T-helper 22 cell (primary cell): ENCODE data around the gene CACNB2.
"Not testable (repeated sequence)": the region's sequence is repeated elsewhere in the genome, so short reads cannot be mapped to it uniquely, and the experiment has no call there.

ENCODE experiments used
- DNase-seq: peaks from one replicate; pipeline ENCODE4 v3.0.0-alpha.2; 2020; ENCODE audit warnings: low read depth

CACNB2 gene

GRCh38 chr10:18401416-18402195, 261.4 kb downstream of the CACNB2 start:
- DNase-seq = no peak

- DNase-seq = no peak
Observed at GRCh38 chr10:18402853-18403252, 262.6 kb downstream of the CACNB2 start.

- DNase-seq = no peak
Observed at GRCh38 chr10:18404530-18404929, 264.3 kb downstream of the CACNB2 start.

GRCh38 chr10:18406136-18406535, 265.9 kb downstream of the CACNB2 start:
- DNase-seq = no peak

GRCh38 chr10:18409599-18410397, 269.6 kb downstream of the CACNB2 start:
- no peak for DNase-seq

- DNase-seq = no peak
Observed at GRCh38 chr10:18414061-18414460, 273.8 kb downstream of the CACNB2 start.

GRCh38 chr10:18417950-18418527, 277.8 kb downstream of the CACNB2 start:
- no peak for DNase-seq

GRCh38 chr10:18418541-18419215, 278.5 kb downstream of the CACNB2 start:
- DNase-seq = no peak

- no peak for DNase-seq
Observed at GRCh38 chr10:18419945-18420344, 279.7 kb downstream of the CACNB2 start.

GRCh38 chr10:18421726-18422293, 281.6 kb downstream of the CACNB2 start:
- no peak for DNase-seq

- DNase-seq = no peak
Observed at GRCh38 chr10:18423058-18423637, 282.9 kb downstream of the CACNB2 start.

- DNase-seq = no peak
Observed at GRCh38 chr10:18424200-18424599, 284.0 kb downstream of the CACNB2 start.

- no peak for DNase-seq
Observed at GRCh38 chr10:18429335-18429734, 289.1 kb downstream of the CACNB2 start.

GRCh38 chr10:18436902-18437301, 296.7 kb downstream of the CACNB2 start:
- DNase-seq = no peak

GRCh38 chr10:18437486-18437885, 297.3 kb downstream of the CACNB2 start:
- no peak for DNase-seq

GRCh38 chr10:18438361-18439126, 298.3 kb downstream of the CACNB2 start:
- no peak for DNase-seq

- no peak for DNase-seq
Observed at GRCh38 chr10:18439601-18440000, 299.4 kb downstream of the CACNB2 start.

GRCh38 chr10:18445635-18446034, 305.4 kb downstream of the CACNB2 start:
- DNase-seq = not testable (repeated sequence)

- DNase-seq = no peak
Observed at GRCh38 chr10:18446205-18446604, 306.0 kb downstream of the CACNB2 start.

- no peak for DNase-seq
Observed at GRCh38 chr10:18449611-18450026, 309.4 kb downstream of the CACNB2 start.

GRCh38 chr10:18450298-18450697, 310.1 kb downstream of the CACNB2 start:
- no peak for DNase-seq
